ENCODE data around the gene N4BP3.

Gene N4BP3

DNA sequence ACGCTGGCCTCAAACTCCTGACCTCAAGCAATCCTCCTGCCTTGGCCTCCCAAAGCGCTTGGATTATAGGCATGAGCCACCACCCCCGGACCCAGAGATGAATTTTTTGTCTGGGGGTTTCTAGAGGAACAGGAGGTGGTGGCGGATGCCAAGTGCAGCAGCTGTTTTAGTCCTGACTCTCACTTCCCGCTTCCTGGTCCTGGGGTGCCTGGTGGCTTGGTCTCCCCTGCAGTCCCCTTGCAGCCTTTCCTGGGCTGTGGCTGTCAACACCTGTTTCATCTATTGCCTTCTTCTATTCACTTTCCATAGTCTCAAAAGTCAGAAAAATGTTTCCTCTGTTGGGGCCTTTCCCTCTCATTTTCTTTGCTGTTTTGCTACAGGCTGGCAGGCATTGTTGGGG lies 46.8 kb downstream of the N4BP3 start:
- Histone ChIP-seq H3K27ac (no peak overlapping the region), H3K4me2 (no peak overlapping the region), H3K4me1 (ENCODE audit: low read depth, poor library complexity, severe bottlenecking) (no peaks in the 10 kb centered on the region), H3K4me3 (IDR thresholded peaks at IDR 0.05; ENCODE audit: insufficient read depth, low read depth, low read length) (no peak overlapping the region), H3K36me3 (ENCODE audit: insufficient read depth) (no peaks in the 10 kb centered on the region), H2AFZ (ENCODE audit: low read depth) (no peak overlapping the region), H3K79me2 (ENCODE audit: insufficient read depth, low read depth) (no peaks in the 10 kb centered on the region), H4K20me1 (ENCODE audit: insufficient read depth) (no peaks in the 10 kb centered on the region), H3K27me3 (ENCODE audit: insufficient read depth, low read depth) (no peaks in the 10 kb centered on the region), H3K9ac (no peak overlapping the region)
- TF ChIP-seq, protein P1, sequence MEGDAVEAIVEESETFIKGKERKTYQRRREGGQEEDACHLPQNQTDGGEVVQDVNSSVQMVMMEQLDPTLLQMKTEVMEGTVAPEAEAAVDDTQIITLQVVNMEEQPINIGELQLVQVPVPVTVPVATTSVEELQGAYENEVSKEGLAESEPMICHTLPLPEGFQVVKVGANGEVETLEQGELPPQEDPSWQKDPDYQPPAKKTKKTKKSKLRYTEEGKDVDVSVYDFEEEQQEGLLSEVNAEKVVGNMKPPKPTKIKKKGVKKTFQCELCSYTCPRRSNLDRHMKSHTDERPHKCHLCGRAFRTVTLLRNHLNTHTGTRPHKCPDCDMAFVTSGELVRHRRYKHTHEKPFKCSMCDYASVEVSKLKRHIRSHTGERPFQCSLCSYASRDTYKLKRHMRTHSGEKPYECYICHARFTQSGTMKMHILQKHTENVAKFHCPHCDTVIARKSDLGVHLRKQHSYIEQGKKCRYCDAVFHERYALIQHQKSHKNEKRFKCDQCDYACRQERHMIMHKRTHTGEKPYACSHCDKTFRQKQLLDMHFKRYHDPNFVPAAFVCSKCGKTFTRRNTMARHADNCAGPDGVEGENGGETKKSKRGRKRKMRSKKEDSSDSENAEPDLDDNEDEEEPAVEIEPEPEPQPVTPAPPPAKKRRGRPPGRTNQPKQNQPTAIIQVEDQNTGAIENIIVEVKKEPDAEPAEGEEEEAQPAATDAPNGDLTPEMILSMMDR (conservative IDR thresholded peaks at IDR 0.05; ENCODE audit: low read depth, low read length): no peak

DNA sequence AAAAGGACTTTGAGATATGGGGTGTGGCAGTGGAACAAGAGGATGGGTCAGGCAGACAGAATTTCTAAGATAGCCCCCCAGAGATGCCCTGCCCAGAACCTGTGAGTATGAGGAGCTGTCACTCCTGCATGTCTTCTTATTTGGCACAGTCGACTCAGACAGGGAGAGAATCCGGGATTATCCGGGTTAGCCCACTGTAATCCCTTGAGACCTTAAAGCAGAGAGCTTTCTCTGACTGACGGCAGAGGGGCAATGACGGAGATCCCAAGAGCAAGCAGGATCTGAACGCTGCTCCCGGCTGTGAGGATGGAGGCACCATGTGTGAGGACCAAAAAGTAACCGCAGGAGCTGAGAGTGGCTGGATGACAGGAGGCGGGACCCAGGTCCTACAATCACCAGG lies 49.1 kb downstream of the N4BP3 start:
- no peaks in the 10 kb centered on the region for H3K27me3 ChIP-seq (ENCODE audit: insufficient read depth, low read depth)

DNA sequence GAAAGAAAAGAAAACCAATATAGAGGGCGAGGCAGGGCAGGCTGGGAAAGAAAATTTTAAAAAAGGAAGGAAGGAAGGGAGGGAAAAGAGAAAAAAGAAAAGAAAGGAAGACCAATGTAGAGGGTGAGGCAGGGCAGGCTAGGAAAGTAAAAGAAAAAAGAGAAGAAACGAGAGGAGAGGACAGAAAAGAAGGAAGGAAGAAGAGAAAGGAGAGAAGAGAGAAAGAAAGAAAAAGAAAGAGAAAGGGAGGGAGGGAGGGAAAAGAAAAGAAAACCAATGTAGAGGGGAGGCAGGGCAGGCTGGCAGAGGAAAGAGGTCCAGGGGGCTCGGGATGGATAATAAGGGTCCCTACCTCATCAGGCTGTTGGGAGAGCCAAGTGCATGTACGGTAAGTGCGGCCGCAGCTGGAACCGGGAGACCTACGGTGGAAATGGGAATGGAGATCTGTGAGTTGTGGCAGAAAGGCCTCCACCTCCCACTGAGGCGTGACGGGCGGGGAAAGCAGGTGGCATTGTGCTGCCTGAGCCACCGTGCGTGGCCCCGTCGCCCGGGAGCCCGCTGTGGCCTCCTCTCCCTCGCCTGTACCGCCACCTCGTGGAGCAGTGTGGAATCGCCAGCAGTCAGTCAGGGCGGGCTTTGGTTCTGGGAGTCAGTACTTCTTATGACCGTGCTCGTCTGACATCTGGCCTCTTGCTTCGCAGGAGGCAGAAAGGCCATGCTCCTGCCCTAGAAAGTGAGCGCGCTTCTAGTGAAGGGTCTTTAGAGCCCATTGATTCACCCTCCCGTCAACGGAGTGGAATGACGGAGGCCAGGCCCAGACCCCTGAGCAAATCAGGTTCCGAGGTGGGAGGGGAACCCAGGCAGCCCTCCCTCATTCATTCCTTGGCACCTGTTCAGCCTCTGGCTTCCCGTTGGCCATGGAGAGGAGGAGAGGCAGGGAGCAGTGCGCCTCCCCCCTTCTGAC lies 50.7 kb downstream of the N4BP3 start:
- H3K4me3 ChIP-seq (IDR thresholded peaks at IDR 0.05; ENCODE audit: insufficient read depth, low read depth, low read length): no peak overlapping the region
- peak overlapping the region; percentile 17; the same call in 1 of the 2 replicates for H3K4me2 ChIP-seq
- no peaks in the 10 kb centered on the region for H3K79me2 ChIP-seq (ENCODE audit: insufficient read depth, low read depth)
- H3K9ac ChIP-seq: no peak overlapping the region
- H4K20me1 ChIP-seq (ENCODE audit: insufficient read depth): no peaks in the 10 kb centered on the region
- no peak overlapping the region for H3K27ac ChIP-seq
- H3K36me3 ChIP-seq (ENCODE audit: insufficient read depth): no peaks in the 10 kb centered on the region
- TF ChIP-seq, protein P1 (conservative IDR thresholded peaks at IDR 0.05; ENCODE audit: low read depth, low read length): peak; percentile 81
- no peaks in the 10 kb centered on the region for H3K4me1 ChIP-seq (ENCODE audit: low read depth, poor library complexity, severe bottlenecking)
- H3K27me3 ChIP-seq (ENCODE audit: insufficient read depth, low read depth): no peaks in the 10 kb centered on the region
- H2AFZ ChIP-seq (ENCODE audit: low read depth): peak overlapping the region; percentile 59

More for the DNA sequence above, 49.1 kb downstream of the N4BP3 start:
- no peak overlapping the region for H2AFZ ChIP-seq (ENCODE audit: low read depth)
- H3K4me3 ChIP-seq (IDR thresholded peaks at IDR 0.05; ENCODE audit: insufficient read depth, low read depth, low read length): no peak overlapping the region
- TF ChIP-seq, protein P1 (conservative IDR thresholded peaks at IDR 0.05; ENCODE audit: low read depth, low read length): no peak
- H3K79me2 ChIP-seq (ENCODE audit: insufficient read depth, low read depth): no peaks in the 10 kb centered on the region
- H3K36me3 ChIP-seq (ENCODE audit: insufficient read depth): no peaks in the 10 kb centered on the region
- H3K9ac ChIP-seq: no peak overlapping the region
- H3K4me2 ChIP-seq: no peak overlapping the region
- no peaks in the 10 kb centered on the region for H3K4me1 ChIP-seq (ENCODE audit: low read depth, poor library complexity, severe bottlenecking)
- no peaks in the 10 kb centered on the region for H4K20me1 ChIP-seq (ENCODE audit: insufficient read depth)
- no peak overlapping the region for H3K27ac ChIP-seq

DNA sequence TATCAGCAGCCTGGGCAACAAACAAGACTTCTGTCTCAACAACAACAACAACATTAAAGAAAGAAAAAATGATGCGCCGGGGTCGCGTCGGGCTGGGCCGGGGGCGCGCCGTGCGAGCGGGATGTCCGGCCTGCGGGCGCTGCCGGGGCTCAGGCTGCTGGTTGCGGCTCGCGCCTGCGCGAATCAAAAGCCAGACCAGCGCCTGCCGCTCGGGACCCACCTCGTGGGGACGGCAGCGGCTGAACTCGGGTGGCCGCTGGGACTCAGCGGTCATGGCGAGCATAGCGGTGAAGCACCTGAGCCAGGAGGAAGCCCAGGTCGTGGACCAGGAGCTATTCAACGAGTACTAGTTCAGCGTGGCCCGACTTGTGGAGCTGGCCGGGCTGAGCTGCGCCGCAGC lies 52.2 kb downstream of the N4BP3 start:
- H3K4me2 ChIP-seq: no peak overlapping the region
- no peaks in the 10 kb centered on the region for H3K79me2 ChIP-seq (ENCODE audit: insufficient read depth, low read depth)
- H3K27me3 ChIP-seq (ENCODE audit: insufficient read depth, low read depth): no peaks in the 10 kb centered on the region
- no peak overlapping the region for H2AFZ ChIP-seq (ENCODE audit: low read depth)
- H4K20me1 ChIP-seq (ENCODE audit: insufficient read depth): no peaks in the 10 kb centered on the region
- no peaks in the 10 kb centered on the region for H3K36me3 ChIP-seq (ENCODE audit: insufficient read depth)
- no peak overlapping the region for H3K9ac ChIP-seq
- no peaks in the 10 kb centered on the region for H3K4me1 ChIP-seq (ENCODE audit: low read depth, poor library complexity, severe bottlenecking)
- no peak overlapping the region for H3K4me3 ChIP-seq (IDR thresholded peaks at IDR 0.05; ENCODE audit: insufficient read depth, low read depth, low read length)
- no peak overlapping the region for H3K27ac ChIP-seq
- TF ChIP-seq, protein P1 (conservative IDR thresholded peaks at IDR 0.05; ENCODE audit: low read depth, low read length): no peak

Data from KMS-11 (cell line).